Measurements from ENCODE around the gene TLR5.
"Not testable (repeated sequence)": the region's sequence is repeated elsewhere in the genome, so short reads cannot be mapped to it uniquely, and the experiment has no call there.

Gene TLR5

GRCh38 chr1:223175633-223176032, 32.6 kb upstream of the TLR5 start:
- H2AK5ac ChIP-seq (ENCODE audit: low read depth, low read length), result no peak overlapping the region
- DNase-seq (ENCODE audit: low spot score), result no peak
- H2AFZ ChIP-seq (ENCODE audit: low read length), result no peak overlapping the region
- H4K8ac ChIP-seq (ENCODE audit: low read depth, low read length), result no peak overlapping the region
- H4K91ac ChIP-seq (ENCODE audit: low read depth, low read length, poor library complexity), result no peak overlapping the region
- H3K27me3 ChIP-seq (ENCODE audit: control insufficient read depth in 3 of 3, insufficient read depth in 3 of 3, low read depth in 1 of 3, low read length in 3 of 3), result no peaks in the 10 kb centered on the region
- no peak overlapping the region for H3K4me2 ChIP-seq (ENCODE audit: insufficient read depth, low read length, poor library complexity, severe bottlenecking)
- no peak overlapping the region for H3K27ac ChIP-seq (replicated peaks; ENCODE audit: low read length)
- no peak overlapping the region for H3K9ac ChIP-seq (ENCODE audit: low read depth, low read length, poor library complexity)
- no peak overlapping the region for H2BK15ac ChIP-seq (ENCODE audit: low read length)
- WGBS, 2 donors (ENCODE audit: extremely low coverage in 2 of 2, insufficient read length in 2 of 2, insufficient replicate concordance in 1 of 2), result no CpG with 5 or more reads among the region's 3 CpGs
- H3K4me3 ChIP-seq (ENCODE audit: low read length in 2 of 2), result no peak overlapping the region
- H2BK12ac ChIP-seq (ENCODE audit: low read length), result no peak overlapping the region
- no peaks in the 10 kb centered on the region for H3K36me3 ChIP-seq (replicated peaks in 1 of 2; ENCODE audit: control insufficient read depth in 2 of 2, insufficient read depth in 2 of 2, low read length in 2 of 2)
- no peak overlapping the region for H3K4ac ChIP-seq (ENCODE audit: low read length)
- no peaks in the 10 kb centered on the region for H3K79me1 ChIP-seq (ENCODE audit: low read depth, low read length)
- H3K4me1 ChIP-seq (ENCODE audit: control insufficient read depth in 2 of 2, insufficient read depth in 1 of 2, low read depth in 1 of 2, low read length in 2 of 2), result no peaks in the 10 kb centered on the region
- H3K9me3 ChIP-seq (replicated peaks in 1 of 2; ENCODE audit: control insufficient read depth in 2 of 2, insufficient read depth in 1 of 2, low read depth in 1 of 2, low read length in 2 of 2), result peaks cover 0 to 2% of the 10 kb centered on the region in 2 donors
- H2BK5ac ChIP-seq (ENCODE audit: low read length), result no peak overlapping the region
- H3K14ac ChIP-seq (ENCODE audit: low read length), result no peak overlapping the region
- H3K18ac ChIP-seq (ENCODE audit: low read length), result no peak overlapping the region
- no peak overlapping the region for H3K23ac ChIP-seq (ENCODE audit: low read depth, low read length, poor library complexity)
- H2BK120ac ChIP-seq (ENCODE audit: low read depth, low read length), result no peak overlapping the region

- no peak overlapping the region for H2BK15ac ChIP-seq (ENCODE audit: low read length)
- no CpG with 5 or more reads among the region's 4 CpGs for WGBS, 2 donors (ENCODE audit: extremely low coverage in 2 of 2, insufficient read length in 2 of 2, insufficient replicate concordance in 1 of 2)
- H3K79me1 ChIP-seq (ENCODE audit: low read depth, low read length), result no peaks in the 10 kb centered on the region
- H3K9ac ChIP-seq (ENCODE audit: low read depth, low read length, poor library complexity), result no peak overlapping the region
- no peak overlapping the region for H2BK5ac ChIP-seq (ENCODE audit: low read length)
- no peak overlapping the region for H3K4me3 ChIP-seq (ENCODE audit: low read length in 2 of 2)
- no peak overlapping the region for H3K4me2 ChIP-seq (ENCODE audit: insufficient read depth, low read length, poor library complexity, severe bottlenecking)
- no peak overlapping the region for H2AFZ ChIP-seq (ENCODE audit: low read length)
- H2BK120ac ChIP-seq (ENCODE audit: low read depth, low read length), result no peak overlapping the region
- H4K8ac ChIP-seq (ENCODE audit: low read depth, low read length), result no peak overlapping the region
- no peaks in the 10 kb centered on the region for H3K4me1 ChIP-seq (ENCODE audit: control insufficient read depth in 2 of 2, insufficient read depth in 1 of 2, low read depth in 1 of 2, low read length in 2 of 2)
- no peak overlapping the region for H2AK5ac ChIP-seq (ENCODE audit: low read depth, low read length)
- peaks cover 0 to 2% of the 10 kb centered on the region in 2 donors for H3K9me3 ChIP-seq (replicated peaks in 1 of 2; ENCODE audit: control insufficient read depth in 2 of 2, insufficient read depth in 1 of 2, low read depth in 1 of 2, low read length in 2 of 2)
- no peak for DNase-seq (ENCODE audit: low spot score)
- H3K4ac ChIP-seq (ENCODE audit: low read length), result no peak overlapping the region
- H3K27me3 ChIP-seq (ENCODE audit: control insufficient read depth in 3 of 3, insufficient read depth in 3 of 3, low read depth in 1 of 3, low read length in 3 of 3), result no peaks in the 10 kb centered on the region
- no peak overlapping the region for H3K18ac ChIP-seq (ENCODE audit: low read length)
- no peak overlapping the region for H2BK12ac ChIP-seq (ENCODE audit: low read length)
- no peak overlapping the region for H3K23ac ChIP-seq (ENCODE audit: low read depth, low read length, poor library complexity)
- no peak overlapping the region for H3K14ac ChIP-seq (ENCODE audit: low read length)
- no peak overlapping the region for H3K27ac ChIP-seq (replicated peaks; ENCODE audit: low read length)
- no peaks in the 10 kb centered on the region for H3K36me3 ChIP-seq (replicated peaks in 1 of 2; ENCODE audit: control insufficient read depth in 2 of 2, insufficient read depth in 2 of 2, low read length in 2 of 2)
- H4K91ac ChIP-seq (ENCODE audit: low read depth, low read length, poor library complexity), result no peak overlapping the region
These were observed 32.0 kb upstream of the TLR5 start for GRCh38 chr1:223175032-223175431.

GRCh38 chr1:223169458-223169857, 26.4 kb upstream of the TLR5 start:
- not testable (repeated sequence) for H3K27me3 ChIP-seq (ENCODE audit: control insufficient read depth in 3 of 3, insufficient read depth in 3 of 3, low read depth in 1 of 3, low read length in 3 of 3); H2BK120ac ChIP-seq (ENCODE audit: low read depth, low read length); H3K4me3 ChIP-seq (ENCODE audit: low read length in 2 of 2); H3K27ac ChIP-seq (replicated peaks; ENCODE audit: low read length); H3K36me3 ChIP-seq (replicated peaks in 1 of 2; ENCODE audit: control insufficient read depth in 2 of 2, insufficient read depth in 2 of 2, low read length in 2 of 2); H3K9ac ChIP-seq (ENCODE audit: low read depth, low read length, poor library complexity); H3K79me1 ChIP-seq (ENCODE audit: low read depth, low read length); H2BK5ac ChIP-seq (ENCODE audit: low read length); H3K4ac ChIP-seq (ENCODE audit: low read length); H3K9me3 ChIP-seq (replicated peaks in 1 of 2; ENCODE audit: control insufficient read depth in 2 of 2, insufficient read depth in 1 of 2, low read depth in 1 of 2, low read length in 2 of 2); H3K4me1 ChIP-seq (ENCODE audit: control insufficient read depth in 2 of 2, insufficient read depth in 1 of 2, low read depth in 1 of 2, low read length in 2 of 2); H2AFZ ChIP-seq (ENCODE audit: low read length); H2AK5ac ChIP-seq (ENCODE audit: low read depth, low read length); H2BK15ac ChIP-seq (ENCODE audit: low read length); H2BK12ac ChIP-seq (ENCODE audit: low read length); H3K23ac ChIP-seq (ENCODE audit: low read depth, low read length, poor library complexity); H4K8ac ChIP-seq (ENCODE audit: low read depth, low read length); H3K14ac ChIP-seq (ENCODE audit: low read length); H3K18ac ChIP-seq (ENCODE audit: low read length); DNase-seq (ENCODE audit: low spot score); H3K4me2 ChIP-seq (ENCODE audit: insufficient read depth, low read length, poor library complexity, severe bottlenecking); H4K91ac ChIP-seq (ENCODE audit: low read depth, low read length, poor library complexity)
- WGBS, 2 donors (ENCODE audit: extremely low coverage in 2 of 2, insufficient read length in 2 of 2, insufficient replicate concordance in 1 of 2), result no CpG with 5 or more reads among the region's 5 CpGs

- Histone ChIP-seq H3K27ac (replicated peaks; ENCODE audit: low read length) (no peak overlapping the region), H3K4me1 (ENCODE audit: control insufficient read depth in 2 of 2, insufficient read depth in 1 of 2, low read depth in 1 of 2, low read length in 2 of 2) (no peaks in the 10 kb centered on the region), H2AK5ac (ENCODE audit: low read depth, low read length) (no peak overlapping the region), H4K91ac (ENCODE audit: low read depth, low read length, poor library complexity) (no peak overlapping the region), H3K36me3 (replicated peaks in 1 of 2; ENCODE audit: control insufficient read depth in 2 of 2, insufficient read depth in 2 of 2, low read length in 2 of 2) (no peaks in the 10 kb centered on the region), H2BK120ac (ENCODE audit: low read depth, low read length) (no peak overlapping the region), H3K9ac (ENCODE audit: low read depth, low read length, poor library complexity) (no peak overlapping the region), H3K4ac (ENCODE audit: low read length) (no peak overlapping the region), H3K9me3 (replicated peaks in 1 of 2; ENCODE audit: control insufficient read depth in 2 of 2, insufficient read depth in 1 of 2, low read depth in 1 of 2, low read length in 2 of 2) (no peaks in the 10 kb centered on the region), H3K23ac (ENCODE audit: low read depth, low read length, poor library complexity) (no peak overlapping the region), H4K8ac (ENCODE audit: low read depth, low read length) (no peak overlapping the region), H2AFZ (ENCODE audit: low read length) (no peak overlapping the region), H3K4me3 (ENCODE audit: low read length in 2 of 2) (no peak overlapping the region), H3K27me3 (ENCODE audit: control insufficient read depth in 3 of 3, insufficient read depth in 3 of 3, low read depth in 1 of 3, low read length in 3 of 3) (peaks cover 0 to 13% (median 0%) of the 10 kb centered on the region in 3 experiments), H3K18ac (ENCODE audit: low read length) (no peak overlapping the region), H3K4me2 (ENCODE audit: insufficient read depth, low read length, poor library complexity, severe bottlenecking) (no peak overlapping the region), H2BK15ac (ENCODE audit: low read length) (no peak overlapping the region), H3K14ac (ENCODE audit: low read length) (no peak overlapping the region), H2BK5ac (ENCODE audit: low read length) (no peak overlapping the region), H3K79me1 (ENCODE audit: low read depth, low read length) (no peaks in the 10 kb centered on the region), H2BK12ac (ENCODE audit: low read length) (no peak overlapping the region)
- no CpG with 5 or more reads among the region's 3 CpGs for WGBS, 2 donors (ENCODE audit: extremely low coverage in 2 of 2, insufficient read length in 2 of 2, insufficient replicate concordance in 1 of 2)
- no peak for DNase-seq (ENCODE audit: low spot score)
These were observed 18.3 kb upstream of the TLR5 start for GRCh38 chr1:223161321-223161720.

Data from neuronal stem cell (in vitro differentiated cells).